HG03571 (cell line): ENCODE data around the gene TPRG1L.
"Not testable (repeated sequence)": the region's sequence is repeated elsewhere in the genome, so short reads cannot be mapped to it uniquely, and the experiment has no call there.

ENCODE experiments used
- ATAC-seq: cut with Tn5 transposase; IDR thresholded peaks from one replicate; pipeline ENCODE4 v1.9.1; 2021; ENCODE audit not compliant: unreplicated experiment

TPRG1L gene

DNA sequence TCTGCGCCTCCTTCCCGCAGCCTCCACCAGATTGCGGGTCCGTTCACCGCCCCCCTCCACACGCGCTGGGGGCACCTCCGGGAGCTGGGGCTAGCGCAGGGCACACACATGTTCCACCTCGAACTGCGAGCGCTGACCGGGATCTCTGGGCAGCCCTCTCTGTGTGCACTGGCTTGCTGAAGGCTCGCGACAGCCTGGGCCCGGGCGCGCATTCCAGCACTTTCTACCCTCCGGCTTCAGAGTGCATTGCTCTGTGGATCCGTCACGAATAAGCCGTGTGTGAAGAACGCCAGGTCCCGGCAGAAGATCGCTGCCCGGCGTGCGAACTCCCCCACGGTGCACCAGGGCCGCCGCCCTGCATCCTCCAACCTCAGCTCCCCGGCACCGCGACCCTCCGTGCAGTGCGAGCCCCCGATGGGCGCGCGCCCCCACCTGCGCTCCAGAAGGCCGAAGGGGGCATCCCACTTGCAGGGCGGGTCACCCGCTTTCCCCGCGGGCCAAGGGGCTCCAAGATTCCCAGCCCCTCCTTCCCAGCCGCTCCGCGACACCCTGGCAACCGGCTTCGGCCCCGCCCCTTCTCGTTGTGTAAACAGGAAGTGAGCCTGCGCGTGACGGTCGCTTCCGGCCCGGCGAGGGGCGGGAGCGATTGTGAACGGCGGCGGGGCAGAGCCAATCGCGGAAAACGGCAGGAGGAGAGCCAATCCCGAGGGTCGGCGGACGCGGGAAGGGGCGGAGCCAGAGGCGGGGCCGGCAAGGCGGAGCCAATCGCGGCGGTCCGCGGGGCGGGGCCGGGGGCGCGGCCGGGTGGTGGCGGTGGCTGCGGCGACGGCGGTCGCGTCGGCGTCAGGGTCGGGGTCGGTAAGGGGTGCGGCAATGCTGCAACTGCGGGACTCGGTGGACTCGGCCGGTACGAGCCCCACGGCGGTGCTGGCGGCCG is at the start of gene TPRG1L:
Gene TPRG1L (plus strand): TSS at position 816 of the 937 bp plus-strand sequence. CDS start 58 bp downstream, at position 874.
- peak; percentile 95 for ATAC-seq

GRCh38 chr1:3575515-3575914 is 49.3 kb upstream of the TPRG1L start:
- not testable (repeated sequence) for ATAC-seq

DNA sequence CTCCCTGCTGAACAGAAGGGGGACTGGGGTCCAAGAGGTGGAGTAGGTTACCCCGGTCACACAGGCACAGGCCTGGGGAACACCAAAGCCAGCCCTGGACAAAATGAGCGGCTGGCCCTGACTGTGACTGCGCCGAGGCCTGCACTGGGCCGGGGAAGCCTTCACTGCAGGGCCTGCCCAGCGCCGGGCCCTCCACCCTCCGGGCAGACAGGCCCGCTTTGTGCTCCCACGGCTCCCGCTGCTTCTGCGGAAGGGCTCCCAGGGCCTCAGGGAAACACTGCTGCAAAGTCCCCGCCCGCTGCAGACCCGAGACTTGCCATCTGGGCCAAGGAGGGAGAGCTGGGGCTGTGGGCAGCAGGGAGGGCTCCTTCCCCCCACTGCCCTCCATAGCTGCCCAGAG is 48.8 kb upstream of the TPRG1L start:
- no peak for ATAC-seq

DNA sequence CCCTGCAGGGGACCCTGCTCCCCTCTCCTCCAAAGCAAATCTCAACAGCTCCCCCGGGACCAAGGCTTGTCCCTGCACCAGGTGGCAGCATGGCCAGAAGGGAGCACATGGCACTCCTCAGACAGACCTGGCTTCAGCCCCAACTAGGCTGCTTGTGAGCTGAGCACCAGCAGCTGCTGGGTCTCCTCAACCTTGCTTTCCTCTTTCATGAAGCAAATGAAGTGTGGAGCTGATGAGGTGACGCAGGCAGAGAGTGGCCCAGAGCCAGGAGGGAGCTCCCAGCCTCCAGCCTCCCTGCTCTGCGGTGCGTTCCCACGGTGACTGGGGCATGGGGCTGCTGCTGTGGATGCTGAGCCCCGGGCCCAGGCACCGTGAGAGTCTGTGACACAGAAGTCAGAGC is 47.5 kb upstream of the TPRG1L start:
- ATAC-seq, result no peak

GRCh38 chr1:3577711-3578432 is 46.9 kb upstream of the TPRG1L start:
- ATAC-seq, result no peak

GRCh38 chr1:3578433-3578805 is 46.4 kb upstream of the TPRG1L start:
- no peak for ATAC-seq

- no peak for ATAC-seq
Measured at GRCh38 chr1:3578906-3579305, 45.9 kb upstream of the TPRG1L start.

DNA sequence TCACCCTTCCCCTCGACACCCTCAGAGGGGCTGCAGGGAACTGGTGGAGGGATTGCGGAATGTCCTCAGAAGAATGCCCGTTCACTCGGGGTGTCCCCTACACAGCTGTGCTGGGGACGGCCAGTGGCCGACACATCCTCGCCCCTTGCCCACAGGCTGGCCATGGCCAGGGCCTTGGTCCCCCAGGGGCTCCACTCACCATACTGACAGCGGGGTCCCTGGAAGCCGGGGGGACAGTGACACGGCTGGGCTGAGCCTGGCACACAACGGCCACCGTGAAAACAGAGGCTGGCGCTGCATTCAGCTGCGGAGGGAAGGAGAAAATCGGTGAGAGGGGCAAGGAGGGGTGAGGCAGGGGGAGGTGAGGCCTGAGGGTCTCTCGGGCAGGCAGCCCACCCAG is 45.2 kb upstream of the TPRG1L start:
- no peak for ATAC-seq

DNA sequence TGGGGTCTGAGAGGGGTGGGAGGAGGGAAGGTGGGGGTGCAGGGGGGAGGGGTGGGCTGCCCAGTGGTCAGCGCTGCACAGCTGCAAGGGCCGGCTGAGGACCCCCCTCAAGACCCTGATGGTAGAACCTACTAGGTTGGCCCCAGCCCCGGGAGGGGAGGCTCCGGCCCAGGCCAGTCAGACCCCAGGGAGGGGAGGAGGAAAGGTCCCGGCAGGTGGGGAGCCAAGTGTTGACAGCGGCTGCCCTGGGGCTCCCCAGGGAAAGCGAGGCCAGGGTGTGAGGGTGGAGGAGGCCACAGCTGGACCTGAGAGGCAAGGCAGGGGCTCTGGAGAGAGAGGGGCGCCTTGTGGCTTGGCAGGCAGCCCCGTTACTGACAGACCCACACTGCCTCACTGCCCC is 44.6 kb upstream of the TPRG1L start:
- no peak for ATAC-seq

GRCh38 chr1:3581296-3582036 is 43.3 kb upstream of the TPRG1L start:
- no peak for ATAC-seq

GRCh38 chr1:3583751-3584150 is 41.1 kb upstream of the TPRG1L start:
- not testable (repeated sequence) for ATAC-seq

DNA sequence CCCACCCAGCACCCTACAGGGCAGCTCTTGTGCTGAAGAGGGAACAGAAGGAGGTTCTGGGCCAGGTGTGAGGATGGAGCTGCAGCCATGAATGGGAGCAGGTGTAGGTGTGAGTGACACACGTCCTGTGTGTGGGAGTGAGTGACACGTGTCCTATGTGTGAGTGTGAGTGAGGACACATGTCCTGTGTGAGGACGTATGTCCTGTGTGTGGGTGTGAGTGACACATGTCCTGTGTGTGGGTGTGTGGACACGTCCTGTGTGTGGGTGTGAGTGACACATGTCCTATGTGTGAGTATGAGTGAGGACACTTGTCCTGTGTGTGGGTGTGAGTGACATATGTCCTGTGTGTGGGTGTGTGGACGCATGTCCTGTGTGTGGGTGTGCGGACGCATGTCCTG is 39.9 kb upstream of the TPRG1L start:
- no peak for ATAC-seq

GRCh38 chr1:3585353-3585868 is 39.4 kb upstream of the TPRG1L start:
- not testable (repeated sequence) for ATAC-seq

DNA sequence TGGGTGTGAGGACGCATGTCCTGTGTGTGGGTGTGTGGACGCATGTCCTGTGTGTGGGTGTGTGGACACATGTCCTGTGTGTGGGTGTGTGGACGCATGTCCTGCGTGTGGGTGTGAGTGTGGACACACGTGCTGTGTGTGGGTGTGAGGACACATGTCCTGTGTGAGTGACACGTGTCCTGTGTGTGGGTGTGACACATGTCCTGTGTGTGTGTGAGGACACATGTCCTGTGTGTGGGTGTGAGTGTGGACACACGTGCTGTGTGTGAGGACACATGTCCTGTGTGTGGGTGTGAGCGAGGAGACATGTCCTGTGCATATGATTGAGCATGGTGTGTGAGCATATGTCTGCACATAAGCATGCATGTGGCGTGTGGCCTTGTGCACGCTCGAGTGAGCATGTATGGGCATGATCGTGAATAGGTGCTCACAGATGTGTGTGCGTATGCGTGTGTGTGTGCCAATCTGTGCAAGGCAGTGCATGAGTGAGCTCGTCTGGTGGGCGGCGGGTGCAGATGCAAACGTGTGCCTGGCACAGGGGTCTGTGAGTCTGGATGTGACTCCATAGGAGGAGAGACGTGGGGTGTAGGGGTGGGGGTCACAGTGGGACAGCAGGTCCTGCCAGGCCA is 38.8 kb upstream of the TPRG1L start:
- ATAC-seq, result no peak

GRCh38 chr1:3586986-3587759 is 37.6 kb upstream of the TPRG1L start:
- ATAC-seq, result no peak

- no peak for ATAC-seq
Measured at GRCh38 chr1:3588395-3588794, 36.4 kb upstream of the TPRG1L start.

GRCh38 chr1:3590139-3590763 is 34.6 kb upstream of the TPRG1L start:
- no peak for ATAC-seq

- no peak for ATAC-seq
Measured at GRCh38 chr1:3590951-3591865, 33.6 kb upstream of the TPRG1L start.
